ENCODE data around the gene TRIM49D1.
"Not testable (repeated sequence)": the region's sequence is repeated elsewhere in the genome, so short reads cannot be mapped to it uniquely, and the experiment has no call there.

Gene TRIM49D1, protein sequence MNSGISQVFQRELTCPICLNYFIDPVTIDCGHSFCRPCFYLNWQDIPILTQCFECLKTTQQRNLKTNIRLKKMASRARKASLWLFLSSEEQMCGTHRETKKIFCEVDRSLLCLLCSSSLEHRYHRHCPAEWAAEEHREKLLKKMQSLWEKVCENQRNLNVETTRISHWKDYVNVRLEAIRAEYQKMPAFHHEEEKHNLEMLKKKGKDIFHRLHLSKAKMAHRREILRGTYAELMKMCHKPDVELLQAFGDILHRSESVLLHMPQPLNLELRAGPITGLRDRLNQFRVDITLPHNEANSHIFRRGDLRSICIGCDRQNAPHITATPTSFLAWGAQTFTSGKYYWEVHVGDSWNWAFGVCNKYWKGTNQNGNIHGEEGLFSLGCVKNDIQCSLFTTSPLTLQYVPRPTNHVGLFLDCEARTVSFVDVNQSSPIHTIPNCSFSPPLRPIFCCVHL

DNA sequence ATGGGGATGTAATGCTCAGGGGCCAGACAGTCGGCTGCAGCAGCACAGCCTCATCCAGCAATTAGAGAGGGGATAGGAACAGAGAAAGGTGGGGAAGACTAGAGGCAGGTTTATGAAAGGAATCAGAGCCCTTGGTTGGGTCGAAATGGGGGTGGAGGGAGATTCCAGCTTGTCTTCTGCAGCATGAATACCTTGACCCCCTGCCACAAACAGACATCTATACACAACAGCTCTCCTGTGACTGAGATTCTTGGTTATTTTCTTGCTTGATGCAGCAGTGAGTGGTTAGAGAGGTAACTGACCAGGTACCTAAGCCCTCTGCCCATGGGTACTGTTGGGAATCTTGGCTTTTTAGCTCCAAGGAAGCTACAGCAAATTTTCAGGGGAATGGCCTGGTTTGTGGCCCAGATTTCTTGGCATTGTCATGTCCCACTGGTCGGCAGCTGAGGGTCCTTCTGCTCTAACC lies at the start of gene TRIM49D1:
Gene TRIM49D1, minus strand, starts transcription at position 51 of the 466 bp plus-strand sequence. CDS start 4,535 bp downstream, outside the sequence.
- FAIRE-seq = no peak

DNA sequence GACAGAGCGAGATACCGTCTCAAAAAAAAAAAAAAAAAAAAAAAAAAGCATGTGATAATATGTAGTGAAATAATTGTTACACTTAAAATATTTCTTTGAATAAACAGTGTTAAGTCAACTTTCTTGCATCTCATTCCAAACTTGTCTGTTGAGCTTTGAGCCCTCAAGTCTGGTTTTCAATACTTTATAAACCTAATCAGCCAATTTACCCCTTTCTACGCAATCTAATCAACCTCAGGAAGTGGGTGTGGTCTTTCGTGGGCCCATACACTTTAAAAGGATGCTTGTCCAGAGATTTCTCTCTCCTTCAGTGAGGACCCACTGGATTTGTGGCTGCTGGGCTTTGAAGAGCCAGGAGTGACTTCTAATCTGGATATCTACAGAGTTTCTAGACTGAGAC lies 43.7 kb upstream of the TRIM49D1 start, which contains the start of gene TRIM64:
Gene TRIM64, plus strand, starts transcription at position 301 of the 400 bp plus-strand sequence. CDS start 2,467 bp downstream, outside the sequence.
- FAIRE-seq = not testable (repeated sequence)

DNA sequence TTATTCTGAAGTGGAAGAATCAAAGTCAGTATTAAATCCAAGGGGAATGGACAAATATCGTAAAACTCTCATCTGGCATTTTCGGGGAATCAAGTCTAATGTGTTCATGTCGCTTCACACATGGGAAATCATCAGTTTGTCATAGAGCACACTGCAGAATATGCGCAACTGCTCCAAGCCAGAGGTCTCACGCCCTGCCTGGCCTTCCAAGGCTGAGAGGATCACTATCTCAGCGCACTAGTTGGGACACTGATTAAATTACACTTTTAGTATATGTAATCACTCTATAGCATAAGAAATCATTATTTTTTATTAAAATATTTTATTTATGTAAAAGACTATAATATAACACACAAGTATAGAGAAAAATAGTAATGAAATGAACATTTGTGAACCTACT lies 38.8 kb upstream of the TRIM49D1 start:
- not testable (repeated sequence) for FAIRE-seq

DNA sequence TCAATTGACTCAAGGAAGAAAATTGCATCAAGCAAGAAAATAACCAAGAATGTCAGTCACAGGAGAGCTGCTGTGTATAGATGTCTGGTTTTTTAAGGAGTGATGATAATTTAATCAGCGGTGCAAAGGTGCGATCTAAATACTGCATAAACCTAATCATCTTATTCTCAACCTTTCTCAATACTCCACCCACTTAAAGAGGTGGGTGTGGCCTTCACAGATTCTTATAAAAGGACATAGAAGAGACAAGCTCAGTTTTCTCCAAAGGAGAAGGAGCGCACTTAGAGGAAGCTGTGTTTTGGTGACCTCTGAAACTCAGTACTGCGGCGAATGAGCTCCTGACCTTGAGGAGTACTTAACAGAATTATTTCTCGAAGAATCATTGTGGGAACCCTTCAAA lies 1.7 kb upstream of the TRIM49D1 start, which contains the start of gene TRIM49D2:
Gene TRIM49D2, plus strand, starts transcription at position 301 of the 400 bp plus-strand sequence. CDS start 2,698 bp downstream, outside the sequence.
- FAIRE-seq = not testable (repeated sequence)

DNA sequence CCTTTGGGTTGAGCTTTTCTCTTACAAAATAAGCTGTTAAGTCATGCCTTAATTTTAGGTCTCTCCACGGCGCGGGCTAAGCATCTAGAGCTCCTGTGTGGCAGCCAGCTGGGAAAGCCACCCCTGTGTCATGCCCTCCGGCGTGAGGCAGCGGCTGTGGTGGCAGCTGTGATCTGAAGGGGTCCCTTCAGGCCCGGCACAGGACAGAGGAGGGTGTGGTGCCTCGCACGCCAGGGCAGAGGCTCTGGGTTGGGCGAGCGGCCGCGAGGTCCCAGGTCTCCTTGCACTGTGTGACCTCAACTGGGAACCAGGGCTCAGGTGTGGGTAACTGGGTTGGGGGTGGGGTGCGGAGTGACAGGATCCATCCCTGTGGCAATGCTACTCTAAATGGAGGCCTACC lies 21.2 kb downstream of the TRIM49D1 start:
- FAIRE-seq = not testable (repeated sequence)

DNA sequence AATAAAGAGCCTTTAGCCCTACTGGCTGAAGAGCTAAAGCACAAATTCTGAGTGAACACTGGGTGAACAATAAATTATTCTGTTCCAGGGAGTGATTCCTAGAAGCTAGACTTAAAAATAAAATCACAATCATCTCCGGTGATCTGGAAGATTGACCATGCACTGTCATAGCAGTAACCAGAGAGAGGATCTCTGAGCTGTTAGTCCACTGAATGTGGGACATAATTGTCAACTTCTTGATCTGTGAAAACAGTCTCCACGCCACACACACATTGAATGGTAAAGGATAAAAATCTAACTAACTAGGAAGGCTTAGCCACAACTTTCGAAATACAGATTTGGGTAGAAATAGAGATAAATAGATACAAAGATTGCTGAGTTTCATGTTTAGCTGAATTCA lies 28.8 kb downstream of the TRIM49D1 start:
- FAIRE-seq = peak; percentile 14

DNA sequence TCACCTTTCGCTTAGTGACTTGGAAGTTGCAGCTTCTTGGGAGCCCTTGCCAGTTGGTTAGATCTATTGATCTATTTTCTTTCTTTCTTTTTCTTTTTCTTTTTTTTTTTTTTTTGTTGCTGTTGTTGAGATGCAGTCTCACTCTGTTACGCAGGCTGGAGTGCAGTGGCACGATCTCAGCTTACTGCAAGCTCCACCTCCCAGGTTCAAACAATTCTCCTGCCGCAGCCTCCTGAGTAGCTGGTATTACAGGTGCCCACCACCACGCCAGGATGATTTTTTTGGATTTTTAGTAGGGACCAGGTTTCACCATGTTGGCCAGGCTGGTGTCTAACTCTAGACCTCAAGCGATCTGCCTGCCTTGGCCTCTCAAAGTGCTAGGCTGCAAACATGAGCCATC lies 44.5 kb downstream of the TRIM49D1 start:
- FAIRE-seq = not testable (repeated sequence)

DNA sequence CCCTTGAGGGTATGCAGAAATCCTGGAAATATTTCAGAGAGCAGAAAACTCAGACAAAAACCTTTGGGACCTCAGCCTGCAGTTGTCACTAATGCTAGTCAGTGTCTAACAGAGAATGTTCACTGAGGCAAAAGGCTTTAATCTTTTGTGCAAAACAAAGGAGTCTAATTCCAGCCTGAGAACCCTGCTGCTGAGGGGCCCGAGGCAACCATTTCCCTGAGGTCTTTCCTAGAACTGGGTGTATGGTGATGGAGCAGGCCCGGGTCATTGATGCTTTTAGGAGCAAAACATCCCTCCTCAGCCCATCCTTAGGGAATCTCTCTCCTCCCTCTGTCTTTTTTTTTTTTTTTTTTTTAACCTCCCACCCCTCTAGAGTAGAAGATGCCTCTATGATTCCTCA lies 49.5 kb downstream of the TRIM49D1 start:
- not testable (repeated sequence) for FAIRE-seq

DNA sequence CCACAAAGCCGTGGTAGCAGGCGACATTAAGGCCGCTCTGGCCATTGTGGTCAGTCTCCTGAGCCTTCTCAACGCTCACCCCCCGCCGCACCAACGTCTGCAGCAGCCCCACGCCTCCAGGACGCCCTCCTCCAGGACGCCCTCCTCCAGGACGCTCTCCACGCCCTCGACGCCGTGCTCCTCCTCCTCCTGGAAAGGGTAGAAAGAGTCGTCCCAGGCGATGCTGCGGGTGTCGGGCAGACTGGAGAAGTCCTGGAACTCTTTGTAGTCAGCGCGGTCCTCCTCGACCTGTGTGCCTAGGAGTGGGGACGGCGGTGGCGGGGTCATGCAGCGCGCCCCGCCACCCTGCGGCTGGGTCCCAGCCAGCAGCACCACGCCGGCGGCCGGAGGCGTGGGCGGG lies 56.8 kb downstream of the TRIM49D1 start:
- not testable (repeated sequence) for FAIRE-seq

DNA sequence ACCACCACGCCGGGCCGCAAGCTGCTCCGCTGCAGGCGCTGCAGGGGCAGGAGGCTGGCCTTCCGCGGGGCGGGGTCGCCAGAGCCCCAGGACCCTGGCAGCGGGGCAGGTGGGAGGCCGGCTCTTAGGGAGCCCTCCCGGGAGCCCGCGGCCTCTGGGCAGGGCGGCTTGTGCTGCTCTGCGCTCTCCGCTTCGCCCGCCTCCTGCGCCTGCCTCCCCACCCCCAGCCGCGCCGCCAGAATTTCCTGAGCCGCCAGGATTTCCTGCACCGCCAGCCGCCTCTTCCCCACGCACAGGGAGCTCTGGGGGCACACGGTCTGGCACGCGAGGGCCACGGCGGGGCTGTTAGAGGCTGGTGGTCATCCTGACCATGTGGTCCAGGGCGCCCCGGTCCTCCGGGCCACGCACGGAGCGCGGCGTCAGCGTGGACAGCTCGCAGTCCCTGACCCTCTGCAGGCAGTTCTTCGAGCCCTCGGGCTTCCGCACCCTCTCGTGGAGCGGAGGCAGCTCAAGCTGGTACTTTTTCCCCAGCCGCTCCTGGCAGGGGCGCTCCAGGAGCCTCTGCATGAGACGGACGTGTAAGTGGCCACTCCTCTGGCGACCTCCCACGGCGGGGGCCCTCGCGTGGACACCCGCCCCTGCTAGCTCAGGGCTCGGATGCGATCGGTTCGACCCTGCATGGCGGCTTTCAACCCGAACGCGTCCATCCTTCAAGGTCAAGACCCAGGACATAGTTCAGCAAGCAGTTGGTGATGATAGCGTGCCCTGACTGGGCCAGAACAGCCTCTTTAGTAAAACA lies 57.9 kb downstream of the TRIM49D1 start:
- not testable (repeated sequence) for FAIRE-seq
